ENCODE results near the gene B3GNT5.

The B3GNT5 gene

DNA sequence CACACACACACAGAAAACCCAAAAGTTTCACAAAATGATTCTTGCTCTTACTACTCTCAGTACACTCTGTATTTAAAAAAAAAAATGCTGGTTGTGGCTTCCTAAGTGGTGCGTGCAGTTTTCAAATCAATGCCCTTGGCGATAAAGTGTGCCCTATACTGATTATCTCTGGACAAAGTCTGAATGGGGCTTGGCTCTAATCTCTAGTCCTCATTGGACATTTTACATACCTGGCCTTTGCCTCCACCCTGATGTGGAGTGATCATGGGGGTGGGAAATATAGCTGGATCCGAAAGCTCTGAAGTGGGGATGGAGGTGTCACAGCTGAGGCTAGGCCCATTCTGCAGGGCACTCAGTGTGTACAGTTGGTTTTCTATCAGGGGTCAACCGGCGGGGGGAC lies 14.1 kb downstream of the B3GNT5 start:
- no peak for DNase-seq

DNA sequence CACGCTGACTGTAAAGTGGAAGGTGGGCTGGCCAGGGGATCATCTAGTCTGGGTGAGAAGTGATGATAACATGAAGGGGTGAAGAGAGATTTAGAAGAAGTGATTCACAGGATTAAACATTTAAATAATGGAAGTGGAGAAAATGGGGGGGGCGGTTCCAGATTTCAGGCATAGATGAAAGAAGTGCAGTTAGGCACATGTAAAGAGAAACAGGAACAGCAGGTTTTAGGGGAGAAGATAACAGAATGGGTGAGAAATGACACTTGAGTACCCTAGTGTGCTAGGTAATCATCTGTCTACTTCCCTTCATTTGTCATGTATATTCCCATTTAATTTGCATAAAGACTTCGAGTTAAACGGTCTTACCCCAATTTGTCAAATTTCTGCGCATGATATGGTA lies 15.3 kb downstream of the B3GNT5 start:
- no peak for DNase-seq

DNA sequence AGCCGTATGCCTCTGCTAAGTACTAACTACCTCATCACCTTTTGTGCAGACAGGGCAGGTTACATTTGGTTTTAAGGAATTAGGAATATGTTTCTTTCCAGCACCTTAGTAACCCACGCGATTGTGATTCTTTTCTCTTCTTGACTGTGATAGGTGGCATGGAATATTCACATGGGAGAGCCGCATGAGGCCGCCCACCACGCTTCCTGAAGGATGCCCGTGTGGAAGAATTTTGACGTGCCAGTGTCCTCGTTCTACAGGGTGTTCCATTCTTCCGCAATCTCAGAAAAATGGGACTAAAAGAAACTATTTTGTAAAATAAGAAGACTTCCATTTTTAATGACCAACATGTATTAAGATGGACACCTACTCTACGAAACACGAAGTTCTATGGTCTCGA lies 16.3 kb downstream of the B3GNT5 start:
- DNase-seq = no peak

DNA sequence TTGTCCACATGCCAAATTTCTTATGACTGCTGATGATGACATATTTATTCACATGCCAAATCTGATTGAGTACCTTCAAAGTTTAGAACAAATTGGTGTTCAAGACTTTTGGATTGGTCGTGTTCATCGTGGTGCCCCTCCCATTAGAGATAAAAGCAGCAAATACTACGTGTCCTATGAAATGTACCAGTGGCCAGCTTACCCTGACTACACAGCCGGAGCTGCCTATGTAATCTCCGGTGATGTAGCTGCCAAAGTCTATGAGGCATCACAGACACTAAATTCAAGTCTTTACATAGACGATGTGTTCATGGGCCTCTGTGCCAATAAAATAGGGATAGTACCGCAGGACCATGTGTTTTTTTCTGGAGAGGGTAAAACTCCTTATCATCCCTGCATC lies 17.3 kb downstream of the B3GNT5 start:
- no peak for DNase-seq

DNA sequence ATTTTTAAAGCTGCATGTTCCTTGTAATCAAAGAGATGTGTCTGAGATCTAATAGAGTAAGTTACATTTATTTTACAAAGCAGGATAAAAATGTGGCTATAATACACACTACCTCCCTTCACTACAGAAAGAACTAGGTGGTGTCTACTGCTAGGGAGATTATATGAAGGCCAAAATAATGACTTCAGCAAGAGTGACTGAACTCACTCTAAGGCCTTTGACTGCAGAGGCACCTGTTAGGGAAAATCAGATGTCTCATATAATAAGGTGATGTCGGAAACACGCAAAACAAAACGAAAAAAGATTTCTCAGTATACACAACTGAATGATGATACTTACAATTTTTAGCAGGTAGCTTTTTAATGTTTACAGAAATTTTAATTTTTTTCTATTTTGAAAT lies 19.1 kb downstream of the B3GNT5 start:
- no peak for DNase-seq

DNA sequence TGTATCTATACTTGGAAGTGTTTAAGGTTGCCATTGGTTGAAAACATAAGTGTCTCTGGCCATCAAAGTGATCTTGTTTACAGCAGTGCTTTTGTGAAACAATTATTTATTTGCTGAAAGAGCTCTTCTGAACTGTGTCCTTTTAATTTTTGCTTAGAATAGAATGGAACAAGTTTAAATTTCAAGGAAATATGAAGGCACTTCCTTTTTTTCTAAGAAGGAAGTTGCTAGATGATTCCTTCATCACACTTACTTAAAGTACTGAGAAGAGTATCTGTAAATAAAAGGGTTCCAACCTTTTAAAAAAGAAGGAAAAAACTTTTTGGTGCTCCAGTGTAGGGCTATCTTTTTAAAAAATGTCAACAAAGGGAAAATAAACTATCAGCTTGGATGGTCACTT lies 19.7 kb downstream of the B3GNT5 start:
- no peak for DNase-seq

DNA sequence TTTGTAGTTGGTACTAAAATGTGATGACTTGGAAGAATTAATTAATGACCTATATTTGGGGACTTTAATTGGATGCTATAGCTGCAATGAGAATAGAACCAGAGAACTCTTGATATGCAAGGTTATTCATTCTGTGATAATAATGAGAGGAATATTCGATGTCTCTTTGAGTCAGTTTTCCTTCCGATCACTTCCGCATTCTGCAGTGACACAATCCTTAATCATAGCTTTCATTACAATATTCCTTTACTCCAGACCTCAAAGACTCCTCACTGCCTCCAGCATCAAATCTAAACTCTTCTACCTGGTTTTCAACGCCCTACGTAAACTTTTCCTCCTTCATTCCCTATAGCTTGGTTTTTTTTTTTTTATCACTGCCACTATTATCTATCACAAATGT lies 21.6 kb downstream of the B3GNT5 start:
- DNase-seq = no peak

DNA sequence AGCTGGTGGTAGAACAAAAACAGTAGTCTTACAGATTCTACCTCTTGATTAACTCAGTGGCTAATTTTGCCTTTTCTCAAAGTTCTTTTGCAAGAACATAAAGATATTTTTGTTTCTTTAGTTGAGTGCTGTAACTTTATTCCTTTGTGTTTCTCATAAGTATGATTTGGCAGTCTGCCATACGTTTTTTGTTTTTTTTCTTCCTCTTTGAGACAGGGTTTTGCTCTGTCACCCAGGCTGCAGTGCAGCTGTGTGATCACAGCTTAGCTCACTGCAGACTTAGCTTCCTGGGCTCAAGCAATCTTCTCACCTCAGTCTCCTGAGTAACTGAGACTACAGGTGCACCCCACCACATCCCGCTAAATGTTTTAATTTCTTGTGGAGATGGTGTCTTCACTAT lies 22.4 kb downstream of the B3GNT5 start:
- DNase-seq = no peak

DNA sequence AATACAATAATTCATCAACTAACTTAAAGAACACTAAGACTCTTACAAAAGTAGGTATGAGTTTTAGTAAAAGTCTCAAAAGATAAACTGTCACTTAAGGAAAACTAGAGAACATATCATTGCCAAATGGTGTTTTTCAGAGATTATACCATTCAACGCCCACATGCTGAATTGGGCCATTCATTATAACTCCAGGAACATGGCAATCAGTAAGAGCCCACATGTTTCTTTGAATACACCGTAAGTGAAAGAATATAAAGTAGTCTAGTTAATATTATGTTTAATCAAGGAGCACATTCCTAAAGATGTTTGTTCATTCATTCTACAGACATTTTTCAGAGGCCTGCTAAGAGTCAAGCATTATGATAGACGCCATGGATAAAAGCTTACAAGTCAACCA lies 22.9 kb downstream of the B3GNT5 start:
- DNase-seq = no peak

DNA sequence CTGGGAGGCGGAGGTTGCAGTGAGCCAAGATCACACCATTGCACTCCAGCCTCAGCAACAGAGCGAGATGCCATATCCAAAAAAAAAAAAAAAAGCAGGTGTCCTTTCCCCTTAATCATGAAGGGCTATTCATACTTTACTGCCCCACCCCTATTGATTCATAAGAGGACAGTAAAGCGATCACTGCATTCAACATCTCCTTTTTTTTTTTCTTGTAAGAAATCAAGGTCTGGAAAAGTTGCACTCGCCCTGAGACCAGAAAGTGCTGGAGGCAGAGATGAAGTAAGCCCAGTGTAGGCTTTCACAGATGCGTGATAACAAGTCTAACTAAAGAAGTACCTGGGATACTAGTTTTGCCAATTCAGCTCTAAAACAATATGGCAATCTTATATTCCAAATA lies 24.2 kb downstream of the B3GNT5 start:
- no peak for DNase-seq

DNA sequence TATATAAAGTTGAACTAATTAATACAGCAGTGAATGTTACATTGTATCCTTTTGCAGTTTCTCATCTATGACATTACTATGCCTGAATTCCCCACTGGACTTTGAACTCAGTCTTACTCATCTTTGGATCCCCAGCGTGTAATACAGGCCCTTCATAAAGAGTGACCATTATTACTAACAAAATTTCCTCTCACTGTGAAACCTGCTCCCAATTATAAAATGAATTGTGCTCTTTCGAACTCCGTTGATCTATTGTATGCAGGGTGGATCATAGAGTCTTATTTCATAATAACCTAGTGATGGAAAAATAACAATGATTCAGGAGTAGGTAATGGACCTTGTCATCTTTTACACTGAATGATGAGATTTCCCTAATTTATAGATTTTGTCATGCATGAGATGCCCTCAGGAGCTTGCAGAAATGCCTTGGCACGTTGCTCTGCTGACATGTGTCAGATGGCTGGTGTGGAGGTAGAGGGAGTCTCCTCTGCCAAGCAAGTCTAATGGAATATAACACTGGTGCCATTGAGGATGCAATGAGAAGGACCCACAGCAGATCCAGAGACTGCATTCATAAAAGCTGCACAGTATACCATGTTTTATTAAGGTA lies 25.5 kb downstream of the B3GNT5 start:
- no peak for DNase-seq

DNA sequence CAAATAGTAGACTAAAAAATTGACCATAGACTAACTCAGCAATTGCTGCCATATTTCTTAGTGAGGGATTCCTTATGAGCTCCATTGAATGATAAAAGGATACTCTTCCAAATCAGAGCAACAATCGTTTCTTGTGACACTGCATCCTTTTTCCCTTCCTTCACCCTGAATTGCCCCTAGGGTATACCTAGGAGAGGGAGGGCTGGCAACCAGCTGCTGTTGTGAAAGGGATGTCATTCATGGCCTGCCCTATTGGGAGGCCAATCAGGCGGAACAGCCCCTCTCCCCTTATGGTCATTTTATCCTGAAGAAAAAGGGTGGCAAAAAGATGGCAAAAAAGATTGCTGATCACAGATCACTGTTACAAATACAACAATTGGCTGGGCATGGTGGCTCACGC lies 26.3 kb downstream of the B3GNT5 start:
- DNase-seq = no peak

DNA sequence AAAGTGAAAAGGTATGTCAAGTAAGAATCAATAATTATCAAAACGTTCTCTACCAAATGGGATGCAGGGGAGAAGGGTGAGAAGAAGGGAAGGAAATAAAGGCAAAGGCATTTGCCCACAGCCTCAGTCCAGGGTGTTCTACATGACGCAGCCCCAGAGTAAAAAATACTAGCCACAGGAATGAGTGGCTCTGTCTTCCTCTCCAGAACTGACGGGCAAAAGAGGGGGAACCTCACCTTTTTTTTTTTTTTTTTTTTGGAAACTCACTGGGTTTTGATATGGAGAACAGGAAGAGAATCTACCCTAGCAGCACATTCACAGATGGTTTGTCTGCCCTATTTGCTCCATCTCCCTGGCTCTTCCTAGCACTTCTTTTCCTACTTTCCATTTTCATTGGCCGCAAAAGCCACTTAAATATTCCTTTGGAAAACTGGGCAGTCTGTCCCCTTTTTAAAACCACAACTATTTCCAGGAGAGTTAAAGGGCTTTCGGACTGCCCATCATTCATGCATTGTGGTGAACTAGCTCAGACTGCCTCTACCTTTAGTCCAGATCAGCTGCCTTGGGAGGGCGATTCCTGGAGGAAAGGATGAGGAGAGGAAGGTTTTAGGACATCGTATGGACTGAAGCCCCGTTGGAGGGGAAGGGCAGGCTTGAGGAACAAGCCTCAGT lies 28.2 kb downstream of the B3GNT5 start:
- no peak for DNase-seq

DNA sequence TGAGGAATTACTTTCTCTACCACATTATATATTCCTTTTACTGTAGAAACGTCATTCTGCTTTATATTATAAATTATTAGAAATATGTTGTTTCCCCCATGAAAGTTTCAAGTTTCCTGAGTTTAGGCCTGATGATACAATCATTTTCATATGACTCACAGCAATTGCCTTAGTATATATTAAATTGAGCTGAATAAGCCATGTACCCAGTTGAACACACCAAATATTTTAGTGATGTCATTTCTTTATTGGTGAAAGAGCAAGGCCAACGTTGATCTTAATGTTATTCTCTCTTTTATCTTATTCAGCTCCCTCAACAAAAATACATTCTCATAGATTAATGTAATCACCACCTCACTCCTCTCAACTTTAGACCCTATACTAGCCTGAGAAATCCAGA lies 30.8 kb downstream of the B3GNT5 start:
- no peak for DNase-seq

DNA sequence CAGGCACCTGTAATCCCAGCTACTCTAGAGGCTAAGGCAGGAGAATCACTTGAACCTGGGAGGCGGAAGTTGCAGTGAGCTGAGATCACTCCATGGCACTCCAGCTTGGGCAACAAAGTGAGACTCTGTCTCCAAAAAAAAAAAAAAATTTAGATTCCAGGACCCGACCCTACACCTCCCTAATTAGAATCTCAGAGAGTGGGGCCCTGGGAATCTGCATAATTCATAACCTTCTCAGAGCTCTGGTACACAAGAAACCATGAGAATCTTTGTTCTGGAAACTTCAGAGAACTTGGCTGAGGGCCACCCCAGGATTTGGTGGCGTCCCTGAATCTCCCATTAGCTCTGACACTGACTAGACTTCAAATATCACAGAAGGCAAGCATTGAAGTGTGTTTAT lies 31.5 kb downstream of the B3GNT5 start:
- DNase-seq = no peak

DNA sequence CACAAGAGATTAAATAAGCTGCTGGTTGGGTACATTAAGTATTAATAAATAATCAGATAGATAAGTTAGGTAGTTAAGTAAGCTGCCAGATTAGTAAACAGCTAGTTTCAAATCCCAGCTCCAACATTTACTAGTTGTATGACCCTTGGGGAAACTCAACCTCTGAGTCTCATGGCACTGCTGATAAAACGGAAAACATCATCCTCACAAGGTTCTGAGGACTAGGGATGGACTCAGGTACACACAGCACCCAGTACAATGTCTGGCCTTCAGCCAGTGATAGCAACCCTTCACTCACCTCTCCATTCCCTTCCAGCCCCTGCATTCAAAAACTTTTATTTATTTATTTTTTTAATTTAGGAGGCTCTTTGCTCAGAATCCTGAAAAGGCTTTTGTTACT lies 32.3 kb downstream of the B3GNT5 start:
- no peak for DNase-seq

DNA sequence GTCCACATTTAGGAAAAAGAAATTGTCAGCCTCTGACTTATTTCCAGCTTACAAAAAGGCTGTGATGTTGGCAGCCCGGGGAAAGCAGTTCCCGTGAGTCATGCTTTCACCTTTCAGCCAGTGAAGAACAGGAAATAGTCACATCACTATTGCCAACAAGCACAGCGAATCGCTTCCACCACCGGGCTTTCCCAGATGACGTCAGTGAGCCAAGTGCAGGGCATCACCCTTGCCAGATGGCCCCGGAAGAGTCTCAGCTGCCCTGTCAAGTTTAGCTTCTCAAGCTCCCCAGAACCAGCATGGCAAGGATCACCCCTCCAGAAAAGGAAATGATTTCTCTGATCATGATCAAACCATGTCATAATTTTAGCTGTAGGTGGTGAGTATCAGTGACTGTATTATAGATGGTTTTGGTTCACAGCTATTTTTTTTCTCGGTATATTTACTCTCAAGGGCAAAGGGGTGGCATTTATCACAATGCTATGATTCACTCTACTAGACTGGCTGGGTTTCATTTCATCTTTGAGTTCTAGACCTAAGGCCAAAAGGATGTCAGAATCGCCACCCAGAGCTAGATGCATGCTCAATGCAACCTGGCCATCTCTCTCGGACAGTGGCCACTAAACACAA lies 32.9 kb downstream of the B3GNT5 start:
- DNase-seq = peak; percentile 97

DNA sequence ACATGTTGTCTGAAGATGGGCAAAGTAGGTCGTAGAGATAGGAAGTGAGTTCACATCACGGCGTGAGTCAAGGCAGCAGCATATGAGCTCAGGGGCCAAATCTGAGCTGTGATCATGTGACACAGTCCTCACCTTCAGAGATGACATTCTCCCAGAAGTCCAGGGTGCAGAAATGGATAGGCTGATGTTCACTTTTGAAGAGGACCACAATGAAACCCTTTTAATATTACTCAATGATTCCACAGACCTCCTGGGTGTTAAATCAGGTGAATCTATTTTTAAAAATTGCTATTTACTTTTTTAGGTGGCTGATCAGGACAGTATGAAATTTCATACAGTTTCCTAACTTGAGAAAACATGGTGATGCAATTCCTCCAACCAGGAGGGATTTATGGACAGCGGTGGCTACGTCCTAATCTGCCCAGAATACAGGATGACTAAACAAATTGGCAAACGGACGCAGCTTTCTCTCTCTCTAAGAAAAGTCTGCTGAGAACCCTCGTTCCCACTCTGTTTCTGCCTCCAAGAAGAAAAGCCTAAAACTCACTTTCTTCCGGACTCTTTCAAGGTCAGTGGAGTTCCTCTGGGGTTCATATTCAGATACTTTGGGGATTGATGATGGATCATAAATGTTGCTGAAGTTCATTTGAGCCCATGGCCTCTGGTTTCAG lies 34.4 kb downstream of the B3GNT5 start:
- no peak for DNase-seq

DNA sequence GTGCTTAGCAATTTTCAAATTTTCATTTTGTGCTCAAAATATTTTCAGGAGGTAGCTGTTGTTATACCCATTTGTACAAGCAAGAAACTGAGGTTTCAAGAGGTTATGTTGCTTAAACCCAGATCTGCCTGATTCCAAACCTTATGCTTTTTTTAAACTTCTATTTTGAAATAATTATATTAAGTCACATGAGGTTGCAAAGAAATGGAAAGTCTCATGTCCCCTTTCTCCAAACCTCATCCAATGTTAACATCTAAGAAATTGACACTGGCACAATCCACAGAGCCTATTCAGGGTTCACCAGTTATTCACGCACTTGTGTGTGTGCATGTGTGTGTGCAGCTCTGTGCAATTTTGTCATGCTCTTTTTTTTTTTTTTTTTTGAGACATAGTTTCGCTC lies 35.1 kb downstream of the B3GNT5 start:
- DNase-seq = no peak

DNA sequence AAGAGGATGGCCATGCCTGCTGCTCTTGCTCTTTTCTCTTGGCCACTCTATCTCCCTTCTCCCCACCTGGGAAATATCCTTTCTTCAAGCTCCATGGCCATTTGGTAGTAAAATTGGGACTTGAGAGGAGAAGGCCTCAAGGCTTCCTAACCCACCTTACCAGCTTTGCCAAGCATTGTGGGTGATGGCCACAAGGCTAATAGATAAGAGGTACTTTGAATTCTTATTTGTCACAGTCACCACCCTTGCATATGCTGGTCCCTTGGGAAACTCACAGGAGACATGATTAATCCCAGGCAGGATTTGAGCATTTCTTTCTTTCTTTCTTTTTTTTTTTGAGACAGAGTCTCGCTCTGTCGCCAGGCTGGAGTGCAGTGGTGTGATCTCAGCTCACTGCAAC lies 37.2 kb downstream of the B3GNT5 start:
- no peak for DNase-seq

DNA sequence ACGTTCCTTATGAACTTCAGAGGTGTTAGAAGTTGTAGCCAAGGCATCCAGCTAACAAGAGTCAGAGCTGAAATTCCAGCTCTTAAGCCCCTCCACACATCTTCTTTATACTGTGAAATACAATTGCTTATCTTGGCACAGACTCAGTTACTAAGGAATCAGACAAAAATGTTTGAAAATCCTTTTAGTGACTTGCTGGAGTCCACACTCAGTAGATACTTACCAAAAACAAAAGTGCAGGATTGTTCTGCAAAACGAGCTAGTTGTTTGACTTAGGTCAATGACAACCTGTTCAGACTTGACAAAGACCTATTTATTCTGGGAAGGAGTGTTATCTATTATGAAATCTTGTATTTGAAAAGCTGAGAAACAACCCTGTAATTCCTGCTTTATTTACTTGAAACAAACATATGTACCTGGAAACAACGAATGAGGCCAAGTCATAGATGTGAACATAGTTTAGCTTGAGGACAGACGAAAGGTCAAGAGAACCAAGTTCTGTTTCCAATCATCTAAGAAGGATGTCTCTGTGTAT lies 38.5 kb downstream of the B3GNT5 start:
- DNase-seq = no peak

DNA sequence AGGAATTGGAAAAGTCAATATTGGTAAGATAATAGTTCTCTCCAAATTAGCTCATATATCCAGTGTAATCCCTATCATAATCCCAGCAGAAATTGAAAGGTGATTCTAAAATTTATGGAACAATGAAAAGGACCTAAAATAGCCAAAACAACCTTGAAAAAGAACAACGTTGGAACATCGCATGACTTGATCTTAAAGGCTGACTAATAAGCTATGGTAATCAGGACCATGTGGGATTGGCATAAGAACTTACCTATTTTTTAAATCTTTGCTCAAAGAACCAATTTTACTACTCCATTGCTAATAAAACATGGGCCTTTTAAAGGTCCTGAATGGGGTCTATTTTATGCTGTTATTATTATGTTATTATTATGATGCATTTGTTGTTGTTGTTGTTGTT lies 40.9 kb downstream of the B3GNT5 start:
- no peak for DNase-seq

DNA sequence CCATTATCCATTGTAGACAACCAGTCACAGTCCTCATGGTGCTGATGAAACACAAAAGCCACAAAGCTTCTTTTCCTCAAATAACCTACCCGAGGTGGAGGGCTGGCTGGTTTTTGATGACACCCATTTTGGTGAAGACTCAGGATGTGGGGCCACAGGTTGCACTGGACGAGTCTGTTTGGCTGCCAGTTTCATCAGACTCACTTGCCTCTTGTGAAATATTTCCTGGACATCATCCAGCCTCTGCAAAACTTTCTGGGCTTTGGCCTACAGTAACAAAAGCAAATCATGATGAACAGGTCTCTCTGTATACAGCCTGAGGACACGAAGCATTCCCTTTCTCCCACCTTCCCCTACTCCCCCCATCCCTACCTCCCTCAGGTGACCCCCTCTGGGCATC lies 42.2 kb downstream of the B3GNT5 start:
- no peak for DNase-seq

DNA sequence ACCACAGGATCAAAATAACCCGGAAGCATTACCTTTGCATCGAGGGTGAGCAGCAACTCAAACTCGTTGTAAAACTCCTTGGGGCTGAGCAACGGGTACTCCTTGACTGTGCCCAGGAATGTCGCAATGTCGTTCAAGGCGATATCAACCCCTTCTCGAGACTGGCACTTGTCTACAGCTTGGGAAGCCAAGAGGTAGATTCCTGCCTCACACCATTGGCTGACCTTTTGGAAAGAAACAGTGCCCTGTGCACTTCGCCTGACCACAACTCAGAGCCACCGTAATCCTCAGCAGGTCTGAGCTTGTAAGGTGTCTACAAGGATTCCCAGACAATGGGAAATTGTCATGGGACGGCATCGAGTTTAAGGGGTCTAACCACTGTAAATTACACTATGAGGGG lies 43.9 kb downstream of the B3GNT5 start:
- DNase-seq = no peak

All from activated CD4-positive, alpha-beta T cell treated with anti-CD3 and anti-CD28 coated beads, Interleukin-2, amount 50 U/mL, for 16 hours (primary cell).